ENCODE results near the gene TBC1D2. TPM values are rescaled to one million over a fixed set of nuclear protein-coding genes. Genes with fewer than 3 reads are reported as not detected.

Gene TBC1D2
- total and polyA plus RNA-seq, 2 donors (not counting 3 experiments of a cell fraction or from before 2014, with no cell fraction given): 3.4 to 4.5 TPM

- POLR2A ChIA-PET: no interaction called here
Observed at GRCh38 chr9:98253565-98253964, 1.9 kb downstream of the TBC1D2 start.

DNA sequence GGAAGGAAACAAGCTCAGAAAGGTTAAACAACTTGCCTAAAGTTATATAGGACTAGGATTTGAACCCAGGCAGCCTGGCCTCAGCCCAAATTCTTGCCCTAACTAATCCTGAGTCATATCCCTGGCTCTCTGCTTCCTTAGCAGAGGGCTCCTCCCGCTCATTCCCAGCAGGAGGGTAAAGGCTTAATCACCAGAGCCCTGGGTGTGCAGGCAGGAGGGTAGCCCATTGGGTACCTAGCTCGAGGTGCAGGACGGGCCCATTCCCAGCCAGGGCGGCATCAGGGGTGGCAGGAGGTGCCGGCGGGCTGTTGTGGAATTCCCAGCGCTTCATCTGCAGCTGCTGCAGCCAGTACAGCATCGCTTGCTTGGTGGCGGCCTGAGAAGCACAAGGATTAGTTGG, 3.9 kb downstream of the TBC1D2 start:
- BruUV-seq (replicated peaks): no TSS peak
- Histone ChIP-seq H3K9me3 (replicated peaks; ENCODE audit: control insufficient read depth, insufficient read depth, low read length) (no peaks in the 10 kb centered on the region), H3K4me3 (replicated peaks in 1 of 3; ENCODE audit: insufficient read depth in 1 of 3, low read depth in 1 of 3, low read length in 3 of 3) (no peak overlapping the region), H3K79me2 (ENCODE audit: control insufficient read depth, insufficient read depth, low read length) (peaks cover 19% of the 10 kb centered on the region), H3K9ac (replicated peaks; ENCODE audit: extremely low read depth, insufficient read depth, low read length) (no peak overlapping the region), H3K4me1 (ENCODE audit: control insufficient read depth, extremely low read depth, insufficient read depth, low read length) (peaks cover 31% of the 10 kb centered on the region), H3K27me3 (ENCODE audit: control insufficient read depth in 2 of 2, insufficient read depth in 2 of 2, low read length in 2 of 2) (no peaks in the 10 kb centered on the region), H4K20me1 (replicated peaks; ENCODE audit: control insufficient read depth, extremely low read depth, insufficient read depth, low read length) (no peaks in the 10 kb centered on the region), H3K36me3 (ENCODE audit: control insufficient read depth in 2 of 2, extremely low read depth in 1 of 2, insufficient read depth in 2 of 2, low read length in 2 of 2) (no peaks in the 10 kb centered on the region), H3K9me1 (replicated peaks; ENCODE audit: control insufficient read depth, extremely low read depth, insufficient read depth, low read length) (no peaks in the 10 kb centered on the region), H3K4me2 (ENCODE audit: insufficient read depth, low read length) (no peak overlapping the region), H2AFZ (ENCODE audit: low read depth, low read length) (no peak overlapping the region), H3K27ac (ENCODE audit: insufficient read depth, low read depth, low read length) (no peak overlapping the region)
- dilution Hi-C loops (cut with MboI; ENCODE audit: extremely low pct_ligation_motif_present, low sequenced_read_pairs): no loop called here
- ChIA-PET CTCF (interaction anchor here (1.2 kb wide), 1 partner anchor 10 kb away, joined by 3 read pairs; no protein-coding TSS in a partner anchor), POLR2A (no interaction called here)
- peak; percentile 70 for FAIRE-seq
- peak; percentile 22 for TF ChIP-seq JUN (IDR thresholded peaks at IDR 0.05; ENCODE audit: borderline replicate concordance, insufficient read depth, insufficient read length, low read depth)
- TF ChIP-seq FOS (IDR thresholded peaks at IDR 0.05; ENCODE audit: borderline replicate concordance, insufficient read depth, low read length): peak; percentile 79
- TF ChIP-seq MYC (IDR thresholded peaks at IDR 0.05; ENCODE audit: low read depth, low read length): no peak
- DNase-seq (ENCODE audit: low read depth, low spot score): peak; percentile 43
- intact Hi-C loops (cut with micrococcal nuclease): no loop called here

More at GRCh38 chr9:98253565-98253964, 1.9 kb downstream of the TBC1D2 start:
- no peak overlapping the region for H3K27ac ChIP-seq (ENCODE audit: insufficient read depth, low read depth, low read length)
- no peaks in the 10 kb centered on the region for H3K27me3 ChIP-seq (ENCODE audit: control insufficient read depth in 2 of 2, insufficient read depth in 2 of 2, low read length in 2 of 2)
- no TSS peak for BruUV-seq (replicated peaks)
- peaks cover 31% of the 10 kb centered on the region for H3K4me1 ChIP-seq (ENCODE audit: control insufficient read depth, extremely low read depth, insufficient read depth, low read length)
- DNase-seq (ENCODE audit: low read depth, low spot score): no peak
- H3K9me3 ChIP-seq (replicated peaks; ENCODE audit: control insufficient read depth, insufficient read depth, low read length): no peaks in the 10 kb centered on the region
- no peaks in the 10 kb centered on the region for H3K36me3 ChIP-seq (ENCODE audit: control insufficient read depth in 2 of 2, extremely low read depth in 1 of 2, insufficient read depth in 2 of 2, low read length in 2 of 2)
- H3K4me3 ChIP-seq (replicated peaks in 1 of 3; ENCODE audit: insufficient read depth in 1 of 3, low read depth in 1 of 3, low read length in 3 of 3): no peak overlapping the region
- H3K79me2 ChIP-seq (ENCODE audit: control insufficient read depth, insufficient read depth, low read length): peaks cover 19% of the 10 kb centered on the region
- no peak overlapping the region for H2AFZ ChIP-seq (ENCODE audit: low read depth, low read length)
- dilution Hi-C loops (cut with MboI; ENCODE audit: extremely low pct_ligation_motif_present, low sequenced_read_pairs): no loop called here
- intact Hi-C loops (cut with micrococcal nuclease): no loop called here
- TF ChIP-seq, protein P1, sequence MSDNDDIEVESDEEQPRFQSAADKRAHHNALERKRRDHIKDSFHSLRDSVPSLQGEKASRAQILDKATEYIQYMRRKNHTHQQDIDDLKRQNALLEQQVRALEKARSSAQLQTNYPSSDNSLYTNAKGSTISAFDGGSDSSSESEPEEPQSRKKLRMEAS (IDR thresholded peaks at IDR 0.05; ENCODE audit: insufficient read depth, insufficient read length): no peak
- no peak overlapping the region for H3K4me2 ChIP-seq (ENCODE audit: insufficient read depth, low read length)
- no peak for FAIRE-seq
- H3K9ac ChIP-seq (replicated peaks; ENCODE audit: extremely low read depth, insufficient read depth, low read length): no peak overlapping the region
- H3K9me1 ChIP-seq (replicated peaks; ENCODE audit: control insufficient read depth, extremely low read depth, insufficient read depth, low read length): no peaks in the 10 kb centered on the region
- H4K20me1 ChIP-seq (replicated peaks; ENCODE audit: control insufficient read depth, extremely low read depth, insufficient read depth, low read length): no peaks in the 10 kb centered on the region
- CTCF ChIA-PET: interaction anchor here (0.6 to 5.1 kb wide), 2 partner anchors 49 to 450 kb away, joined by 3 to 37 read pairs; no protein-coding TSS in a partner anchor

Measured in endothelial cell of umbilical vein (primary cell).